ENCODE data around the gene GUCY2D.

The GUCY2D gene

GRCh38 chr17:7967751-7968150 lies 34.7 kb upstream of the GUCY2D start:
- Histone ChIP-seq H3K4me3 (ENCODE audit: low read length) (no peak overlapping the region), H4K20me1 (ENCODE audit: insufficient read depth, low read length) (no peaks in the 10 kb centered on the region), H3K4me1 (ENCODE audit: low read length) (no peaks in the 10 kb centered on the region), H3K27me3 (replicated peaks; ENCODE audit: insufficient read depth, low read length) (peaks cover 17% of the 10 kb centered on the region), H3K9me2 (replicated peaks; ENCODE audit: insufficient read depth, low read length) (no peaks in the 10 kb centered on the region), H2AFZ (ENCODE audit: low read length) (no peak overlapping the region), H3K79me2 (ENCODE audit: low read length) (no peaks in the 10 kb centered on the region), H3F3A (ENCODE audit: insufficient read depth, low read length) (0 out of 2 replicates have a peak, but pooled peaks cover 2% of the 10 kb centered on the region), H3K4me2 (ENCODE audit: low read depth, low read length) (no peak overlapping the region), H3K9me3 (replicated peaks; ENCODE audit: insufficient read depth, low read length) (no peaks in the 10 kb centered on the region), H3K9ac (ENCODE audit: low read length) (no peak overlapping the region), H3K27ac (ENCODE audit: low read length) (no peak overlapping the region), H3K36me3 (replicated peaks; ENCODE audit: insufficient read depth, low read length) (no peaks in the 10 kb centered on the region)
- TF ChIP-seq CTCF (IDR thresholded peaks at IDR 0.05; ENCODE audit: low read length) (no peak), EZH2 (optimal IDR thresholded peaks at IDR 0.05; ENCODE audit: low read depth, low read length) (no peak), EZH2phosphoT487 (IDR thresholded peaks at IDR 0.05; ENCODE audit: low read length) (no peak)
- no peak for DNase-seq

GRCh38 chr17:7969433-7969832 lies 33.0 kb upstream of the GUCY2D start:
- Histone ChIP-seq H3F3A (ENCODE audit: insufficient read depth, low read length) (0 out of 2 replicates have a peak, but pooled peaks cover 2% of the 10 kb centered on the region), H3K36me3 (replicated peaks; ENCODE audit: insufficient read depth, low read length) (no peaks in the 10 kb centered on the region), H3K4me3 (ENCODE audit: low read length) (no peak overlapping the region), H3K4me1 (ENCODE audit: low read length) (no peaks in the 10 kb centered on the region), H3K9ac (ENCODE audit: low read length) (no peak overlapping the region), H3K27me3 (replicated peaks; ENCODE audit: insufficient read depth, low read length) (peaks cover 25% of the 10 kb centered on the region), H4K20me1 (ENCODE audit: insufficient read depth, low read length) (no peaks in the 10 kb centered on the region), H3K9me2 (replicated peaks; ENCODE audit: insufficient read depth, low read length) (no peaks in the 10 kb centered on the region), H2AFZ (ENCODE audit: low read length) (no peak overlapping the region), H3K27ac (ENCODE audit: low read length) (no peak overlapping the region), H3K79me2 (ENCODE audit: low read length) (no peaks in the 10 kb centered on the region), H3K4me2 (ENCODE audit: low read depth, low read length) (no peak overlapping the region), H3K9me3 (replicated peaks; ENCODE audit: insufficient read depth, low read length) (no peaks in the 10 kb centered on the region)
- no peak for DNase-seq
- no peak for TF ChIP-seq EZH2phosphoT487 (IDR thresholded peaks at IDR 0.05; ENCODE audit: low read length)
- TF ChIP-seq EZH2 (optimal IDR thresholded peaks at IDR 0.05; ENCODE audit: low read depth, low read length): no peak
- TF ChIP-seq CTCF (IDR thresholded peaks at IDR 0.05; ENCODE audit: low read length): no peak

GRCh38 chr17:7971651-7972050 lies 30.8 kb upstream of the GUCY2D start:
- Histone ChIP-seq H3K27me3 (replicated peaks; ENCODE audit: insufficient read depth, low read length) (peaks cover 41% of the 10 kb centered on the region), H3K4me3 (ENCODE audit: low read length) (no peak overlapping the region), H3K9me3 (replicated peaks; ENCODE audit: insufficient read depth, low read length) (no peaks in the 10 kb centered on the region), H2AFZ (ENCODE audit: low read length) (no peak overlapping the region), H3K9me2 (replicated peaks; ENCODE audit: insufficient read depth, low read length) (no peaks in the 10 kb centered on the region), H3K4me1 (ENCODE audit: low read length) (no peaks in the 10 kb centered on the region), H4K20me1 (ENCODE audit: insufficient read depth, low read length) (no peaks in the 10 kb centered on the region), H3K9ac (ENCODE audit: low read length) (no peak overlapping the region), H3K36me3 (replicated peaks; ENCODE audit: insufficient read depth, low read length) (no peaks in the 10 kb centered on the region), H3K4me2 (ENCODE audit: low read depth, low read length) (no peak overlapping the region), H3F3A (ENCODE audit: insufficient read depth, low read length) (no peaks in the 10 kb centered on the region), H3K27ac (ENCODE audit: low read length) (no peak overlapping the region), H3K79me2 (ENCODE audit: low read length) (no peaks in the 10 kb centered on the region)
- TF ChIP-seq CTCF (IDR thresholded peaks at IDR 0.05; ENCODE audit: low read length) (no peak), EZH2 (optimal IDR thresholded peaks at IDR 0.05; ENCODE audit: low read depth, low read length) (no peak), EZH2phosphoT487 (IDR thresholded peaks at IDR 0.05; ENCODE audit: low read length) (no peak)
- DNase-seq: no peak
